ENCODE results near the gene PTPRN2. TPM values are rescaled to one million over a fixed set of nuclear protein-coding genes. Genes with fewer than 3 reads are reported as not detected.
A peak's percentile ranks its signal among the peaks of the same experiment; 100 is the strongest.

The PTPRN2 gene
- total RNA-seq, 2 donors from 2014 or later: 30.3 to 40.7 TPM

- peak in 1 of 2 donors; percentile 10 for DNase-seq
- intact Hi-C loops (cut with DNase I, micrococcal nuclease): no loop called here
- ATAC-seq: no peak
These were observed 909.1 kb downstream of the PTPRN2 start for GRCh38 chr7:157678501-157678900.

GRCh38 chr7:157676456-157677255, 911.0 kb downstream of the PTPRN2 start:
- intact Hi-C loops (cut with DNase I, micrococcal nuclease): no loop called here
- ATAC-seq (peak; percentile 80), DNase-seq (peak; percentile 13 to 22)

- intact Hi-C loops (cut with DNase I, micrococcal nuclease): no loop called here
- DNase-seq: peak in 1 of 2 donors; percentile 46
These were observed 911.6 kb downstream of the PTPRN2 start for GRCh38 chr7:157676001-157676400.

GRCh38 chr7:157675427-157675927, 912.1 kb downstream of the PTPRN2 start:
- ATAC-seq (no peak), DNase-seq (no peak)

More at GRCh38 chr7:157676001-157676400, 911.6 kb downstream of the PTPRN2 start:
- ATAC-seq: peak; percentile 84

GRCh38 chr7:157674715-157675426, 912.8 kb downstream of the PTPRN2 start:
- no peak for ATAC-seq
- DNase-seq: no peak
- intact Hi-C loops (cut with DNase I, micrococcal nuclease): no loop called here

More at GRCh38 chr7:157675427-157675927, 912.1 kb downstream of the PTPRN2 start:
- intact Hi-C loops (cut with DNase I, micrococcal nuclease): no loop called here

GRCh38 chr7:157674027-157674714, 913.5 kb downstream of the PTPRN2 start:
- intact Hi-C loops (cut with DNase I, micrococcal nuclease): no loop called here
- no peak for DNase-seq
- no peak for ATAC-seq

GRCh38 chr7:157673573-157673972, 914.0 kb downstream of the PTPRN2 start:
- intact Hi-C loops (cut with DNase I, micrococcal nuclease): no loop called here
- no peak for ATAC-seq
- no peak for DNase-seq

GRCh38 chr7:157671358-157672255, 916.0 kb downstream of the PTPRN2 start:
- DNase-seq: no peak
- ATAC-seq: no peak

GRCh38 chr7:157670490-157671357, 916.9 kb downstream of the PTPRN2 start:
- intact Hi-C loops (cut with DNase I, micrococcal nuclease): no loop called here
- DNase-seq: peak in 1 of 2 donors; percentile 13

More at GRCh38 chr7:157671358-157672255, 916.0 kb downstream of the PTPRN2 start:
- intact Hi-C loops (cut with DNase I, micrococcal nuclease): no loop called here

GRCh38 chr7:157669768-157670351, 917.8 kb downstream of the PTPRN2 start:
- no peak for ATAC-seq
- intact Hi-C loops (cut with DNase I, micrococcal nuclease): no loop called here
- DNase-seq: peak in 1 of 2 donors; percentile 16

More at GRCh38 chr7:157670490-157671357, 916.9 kb downstream of the PTPRN2 start:
- ATAC-seq: no peak

- intact Hi-C loops (cut with DNase I, micrococcal nuclease): no loop called here
- ATAC-seq (no peak), DNase-seq (peak in 1 of 2 donors; percentile 16)
These were observed 918.5 kb downstream of the PTPRN2 start for GRCh38 chr7:157668884-157669767.

- DNase-seq (peak in 1 of 2 donors; percentile 18), ATAC-seq (no peak)
These were observed 919.3 kb downstream of the PTPRN2 start for GRCh38 chr7:157668221-157668883.

GRCh38 chr7:157667731-157668130, 919.9 kb downstream of the PTPRN2 start:
- DNase-seq (peak in 1 of 2 donors; percentile 14), ATAC-seq (no peak)
- intact Hi-C loops (cut with DNase I, micrococcal nuclease): no loop called here

More at GRCh38 chr7:157668221-157668883, 919.3 kb downstream of the PTPRN2 start:
- intact Hi-C loops (cut with DNase I, micrococcal nuclease): no loop called here

GRCh38 chr7:157667261-157667660, 920.4 kb downstream of the PTPRN2 start:
- ATAC-seq (no peak), DNase-seq (peak in 1 of 2 donors; percentile 19)
- intact Hi-C loops (cut with DNase I, micrococcal nuclease): no loop called here

- intact Hi-C loops (cut with DNase I, micrococcal nuclease): no loop called here
- ATAC-seq (no peak), DNase-seq (peak in 1 of 2 donors; percentile 10)
These were observed 921.0 kb downstream of the PTPRN2 start for GRCh38 chr7:157666530-157667040.
